GM19025 (cell line): ENCODE results near the gene TNNT3.

ENCODE experiments used
- ATAC-seq: cut with Tn5 transposase; IDR thresholded peaks from one replicate; pipeline ENCODE4 v1.9.1; 2021; ENCODE audit warnings: mild to moderate bottlenecking, low read depth, moderate library complexity; ENCODE audit not compliant: unreplicated experiment

Gene TNNT3

GRCh38 chr11:1982873-1983600 lies 63.5 kb downstream of the TNNT3 start:
- ATAC-seq: no peak

GRCh38 chr11:1983601-1983961 lies 64.1 kb downstream of the TNNT3 start:
- no peak for ATAC-seq

GRCh38 chr11:1987024-1987423 lies 67.5 kb downstream of the TNNT3 start:
- no peak for ATAC-seq

GRCh38 chr11:1988174-1988573 lies 68.7 kb downstream of the TNNT3 start:
- no peak for ATAC-seq
